ENCODE measurements around the gene UBB.
"Not testable (repeated sequence)": the region's sequence is repeated elsewhere in the genome, so short reads cannot be mapped to it uniquely, and the experiment has no call there.

The UBB gene

GRCh38 chr17:16391451-16391850 is 10.6 kb downstream of the UBB start:
- Mint-ChIP-seq H3K27ac (no peak overlapping the region), H3K4me3 (no peak overlapping the region), H3K27me3 (peaks cover 4% of the 10 kb centered on the region), H3K9me3 (no peaks in the 10 kb centered on the region), H3K4me1 (ENCODE audit: low read depth) (peaks cover 14% of the 10 kb centered on the region), H3K36me3 (ENCODE audit: low read depth) (no peaks in the 10 kb centered on the region)

GRCh38 chr17:16392491-16392890 is 11.6 kb downstream of the UBB start:
- not testable (repeated sequence) for H3K4me1 Mint-ChIP-seq (ENCODE audit: low read depth); H3K9me3 Mint-ChIP-seq; H3K27ac Mint-ChIP-seq; H3K4me3 Mint-ChIP-seq; H3K27me3 Mint-ChIP-seq; H3K36me3 Mint-ChIP-seq (ENCODE audit: low read depth)

GRCh38 chr17:16395887-16396286 is 15.0 kb downstream of the UBB start:
- H3K27me3 Mint-ChIP-seq; H3K4me3 Mint-ChIP-seq; H3K9me3 Mint-ChIP-seq; H3K27ac Mint-ChIP-seq; H3K36me3 Mint-ChIP-seq (ENCODE audit: low read depth); H3K4me1 Mint-ChIP-seq (ENCODE audit: low read depth): not testable (repeated sequence)

GRCh38 chr17:16396693-16397092 is 15.8 kb downstream of the UBB start:
- not testable (repeated sequence) for H3K27me3 Mint-ChIP-seq; H3K27ac Mint-ChIP-seq; H3K36me3 Mint-ChIP-seq (ENCODE audit: low read depth); H3K4me1 Mint-ChIP-seq (ENCODE audit: low read depth); H3K9me3 Mint-ChIP-seq; H3K4me3 Mint-ChIP-seq

GRCh38 chr17:16398270-16399267 is 17.7 kb downstream of the UBB start:
- Mint-ChIP-seq H3K36me3 (ENCODE audit: low read depth) (no peaks in the 10 kb centered on the region), H3K4me3 (no peak overlapping the region), H3K27ac (peak overlapping the region; percentile 2), H3K4me1 (ENCODE audit: low read depth) (peaks cover 8% of the 10 kb centered on the region), H3K9me3 (no peaks in the 10 kb centered on the region), H3K27me3 (peaks cover 9% of the 10 kb centered on the region)

- not testable (repeated sequence) for H3K4me3 Mint-ChIP-seq; H3K27ac Mint-ChIP-seq; H3K9me3 Mint-ChIP-seq; H3K36me3 Mint-ChIP-seq (ENCODE audit: low read depth)
- H3K27me3 Mint-ChIP-seq = peaks cover 18% of the 10 kb centered on the region
- H3K4me1 Mint-ChIP-seq (ENCODE audit: low read depth) = peaks cover 13% of the 10 kb centered on the region
These were observed 23.0 kb downstream of the UBB start for GRCh38 chr17:16403847-16404246.

- H3K4me3 Mint-ChIP-seq = peak overlapping the region; percentile 59
- H3K4me1 Mint-ChIP-seq (ENCODE audit: low read depth) = peaks cover 11% of the 10 kb centered on the region
- H3K27ac Mint-ChIP-seq = no peak overlapping the region
- peaks cover 9% of the 10 kb centered on the region for H3K27me3 Mint-ChIP-seq
- no peaks in the 10 kb centered on the region for H3K9me3 Mint-ChIP-seq
- H3K36me3 Mint-ChIP-seq (ENCODE audit: low read depth) = no peaks in the 10 kb centered on the region
These were observed 26.1 kb downstream of the UBB start for GRCh38 chr17:16406742-16407674.

GRCh38 chr17:16407911-16408588 is 27.2 kb downstream of the UBB start:
- H3K9me3 Mint-ChIP-seq = no peaks in the 10 kb centered on the region
- H3K4me3 Mint-ChIP-seq = no peak overlapping the region
- peaks cover 9% of the 10 kb centered on the region for H3K27me3 Mint-ChIP-seq
- H3K27ac Mint-ChIP-seq = no peak overlapping the region
- H3K4me1 Mint-ChIP-seq (ENCODE audit: low read depth) = peaks cover 11% of the 10 kb centered on the region
- H3K36me3 Mint-ChIP-seq (ENCODE audit: low read depth) = no peaks in the 10 kb centered on the region

- Mint-ChIP-seq H3K4me3 (peak within 1 kb of the TSS; percentile 99), H3K9me3 (no peaks in the 10 kb centered on the region), H3K4me1 (ENCODE audit: low read depth) (peaks cover 49% of the 10 kb centered on the region), H3K36me3 (ENCODE audit: low read depth) (peaks cover 21% of the 10 kb centered on the region), H3K27me3 (no peaks in the 10 kb centered on the region), H3K27ac (peak within 1 kb of the TSS; percentile 100)
These were observed 34.4 kb downstream of the UBB start, which contains the start of gene TRPV2 for GRCh38 chr17:16415031-16415924. TSS of gene TRPV2 (plus strand) at chr17:16415571. CDS start at chr17:16417669, 2,098 bp downstream.

- Mint-ChIP-seq H3K4me3 (peak overlapping the region; percentile 99), H3K9me3 (no peaks in the 10 kb centered on the region), H3K36me3 (ENCODE audit: low read depth) (peaks cover 27% of the 10 kb centered on the region), H3K27me3 (no peaks in the 10 kb centered on the region), H3K27ac (peak overlapping the region; percentile 100), H3K4me1 (ENCODE audit: low read depth) (peaks cover 57% of the 10 kb centered on the region)
These were observed 36.5 kb downstream of the UBB start for GRCh38 chr17:16417399-16417798.

GRCh38 chr17:16417896-16418684 is 37.2 kb downstream of the UBB start:
- Mint-ChIP-seq H3K36me3 (ENCODE audit: low read depth) (peaks cover 34% of the 10 kb centered on the region), H3K27ac (peak overlapping the region; percentile 100), H3K4me1 (ENCODE audit: low read depth) (peaks cover 57% of the 10 kb centered on the region)

GRCh38 chr17:16418685-16419068 is 37.8 kb downstream of the UBB start:
- Mint-ChIP-seq H3K27ac (peak overlapping the region; percentile 100), H3K36me3 (ENCODE audit: low read depth) (peaks cover 35% of the 10 kb centered on the region), H3K27me3 (no peaks in the 10 kb centered on the region), H3K9me3 (no peaks in the 10 kb centered on the region), H3K4me3 (peak overlapping the region; percentile 72), H3K4me1 (ENCODE audit: low read depth) (peaks cover 57% of the 10 kb centered on the region)

More at GRCh38 chr17:16417896-16418684, 37.2 kb downstream of the UBB start:
- Mint-ChIP-seq H3K4me3 (peak overlapping the region; percentile 72), H3K27me3 (no peaks in the 10 kb centered on the region), H3K9me3 (no peaks in the 10 kb centered on the region)

Data from stimulated activated naive CD8-positive, alpha-beta T cell treated with anti-CD3 and anti-CD28 coated beads, Interleukin-15, Interleukin-2, amounts not matched to agents 100 ng/mL and 50 ng/mL, for 24 hours (primary cell).